Thyroid gland (tissue), 4 donors: ENCODE data around the gene RPL22L1. TPM values are rescaled to one million over a fixed set of nuclear protein-coding genes. Genes with fewer than 3 reads are reported as not detected.

Experiments
- DNase-seq, 2 donors: peaks; one replicate each; pipeline ENCODE4 v3.0.0-alpha.2; 2019
- H3K27ac ChIP-seq, 3 donors: fragments of 200-600 bp; sonication (generic); 1 replicate in 2 of 3; 2 replicates in 1 of 3; pipeline ENCODE4 v1.5.1; 2016 to 2019; ENCODE audit warnings: mild to moderate bottlenecking in 1 of 3, moderate library complexity in 1 of 3
- H3K27me3 ChIP-seq: fragments of 200-600 bp; sonication (generic); one replicate; pipeline ENCODE4 v1.5.1; 2019
- H3K36me3 ChIP-seq, 2 donors: fragments of 200-600 bp; sonication (generic); one replicate each; pipeline ENCODE4 v1.5.1; 2016 to 2019
- H3K4me1 ChIP-seq, 2 donors: fragments of 200-600 bp; sonication (generic); one replicate each; pipeline ENCODE4 v1.5.1; 2017 to 2019
- H3K4me3 ChIP-seq, 3 donors: fragments of 200-600 bp; sonication (generic); replicated peaks in 1 of 3; 1 replicate in 2 of 3; 2 replicates in 1 of 3; pipeline ENCODE4 v1.5.1; 2016; ENCODE audit warnings: mild to moderate bottlenecking in 1 of 3
- H3K9me3 ChIP-seq: fragments of 200-600 bp; sonication (generic); one replicate; pipeline ENCODE4 v1.5.1; 2017
- POLR2A ChIP-seq, 2 donors: fragments of 450-650 bp; IDR thresholded peaks; one replicate each; pipeline ENCODE4 v1.6.1; 2017; ENCODE audit warnings: antibody characterized with exemption in 2 of 2, mild to moderate bottlenecking in 2 of 2, moderate library complexity in 1 of 2
- WGBS, 2 donors: methylation state at CpG; one replicate each; pipeline ENCODE4 v1.1.5; 2017; 5-methylcytosine and 5-hydroxymethylcytosine counted together
- intact Hi-C: fragments of 100-400 bp; cut with DNase I; formaldehyde crosslinking; loops from one replicate; pipeline ENCODE4 v1.15.1; 2023
- total RNA-seq, 4 donors: library from RNA; depleted of rRNA; stranded (reverse); fragments of >200 nt; gene quantifications; one replicate each; pipeline ENCODE4 v1.2.3, GENCODE V29; 2016
- TF ChIP-seq, protein P1 (sequence below), 6 experiments: fragments of 200-600 bp in 3 of 6; fragments of 450-650 bp in 3 of 6; sonication (generic) in 3 of 6; IDR thresholded peaks; one replicate each; pipeline ENCODE4 v1.5.1; 2016 to 2019; ENCODE audit warnings: antibody characterized with exemption in 6 of 6, mild to moderate bottlenecking in 2 of 6, inconsistent platforms in 1 of 6, moderate library complexity in 1 of 6

The RPL22L1 gene
- total RNA-seq, 4 donors from 2014 or later, result 29.9 to 142 (median 56.8) TPM

DNA sequence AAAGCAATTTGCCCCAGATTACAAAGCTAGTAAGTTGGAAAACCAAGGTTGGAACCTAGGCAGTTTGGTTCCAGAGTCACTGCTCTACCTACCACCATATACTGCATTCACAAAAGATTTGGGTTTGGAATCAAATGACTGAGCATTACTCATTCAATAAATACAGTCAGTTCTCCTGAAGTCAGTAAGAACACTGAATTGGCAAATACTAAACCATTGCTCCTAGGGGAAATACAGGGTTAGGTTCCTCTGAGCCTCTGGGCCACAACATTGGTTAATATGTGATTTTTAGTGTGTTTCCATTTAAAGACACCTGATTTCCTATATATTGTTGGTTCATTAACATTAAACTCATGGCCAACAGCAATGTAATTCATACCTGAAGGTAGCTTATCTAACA, 40.5 kb upstream of the RPL22L1 start:
- no peaks in the 10 kb centered on the region for H3K9me3 ChIP-seq
- TF ChIP-seq POLR2A (IDR thresholded peaks at IDR 0.05), result no peak
- TF ChIP-seq, protein P1, sequence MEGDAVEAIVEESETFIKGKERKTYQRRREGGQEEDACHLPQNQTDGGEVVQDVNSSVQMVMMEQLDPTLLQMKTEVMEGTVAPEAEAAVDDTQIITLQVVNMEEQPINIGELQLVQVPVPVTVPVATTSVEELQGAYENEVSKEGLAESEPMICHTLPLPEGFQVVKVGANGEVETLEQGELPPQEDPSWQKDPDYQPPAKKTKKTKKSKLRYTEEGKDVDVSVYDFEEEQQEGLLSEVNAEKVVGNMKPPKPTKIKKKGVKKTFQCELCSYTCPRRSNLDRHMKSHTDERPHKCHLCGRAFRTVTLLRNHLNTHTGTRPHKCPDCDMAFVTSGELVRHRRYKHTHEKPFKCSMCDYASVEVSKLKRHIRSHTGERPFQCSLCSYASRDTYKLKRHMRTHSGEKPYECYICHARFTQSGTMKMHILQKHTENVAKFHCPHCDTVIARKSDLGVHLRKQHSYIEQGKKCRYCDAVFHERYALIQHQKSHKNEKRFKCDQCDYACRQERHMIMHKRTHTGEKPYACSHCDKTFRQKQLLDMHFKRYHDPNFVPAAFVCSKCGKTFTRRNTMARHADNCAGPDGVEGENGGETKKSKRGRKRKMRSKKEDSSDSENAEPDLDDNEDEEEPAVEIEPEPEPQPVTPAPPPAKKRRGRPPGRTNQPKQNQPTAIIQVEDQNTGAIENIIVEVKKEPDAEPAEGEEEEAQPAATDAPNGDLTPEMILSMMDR (IDR thresholded peaks at IDR 0.05), result no peak
- H3K36me3 ChIP-seq, result no peaks in the 10 kb centered on the region
- H3K4me3 ChIP-seq, result no peak overlapping the region
- no peak for DNase-seq
- peaks cover 8 to 9% of the 10 kb centered on the region in 2 donors for H3K4me1 ChIP-seq
- no peak overlapping the region for H3K27ac ChIP-seq
- H3K27me3 ChIP-seq, result no peaks in the 10 kb centered on the region
- intact Hi-C loops, result no loop called here

DNA sequence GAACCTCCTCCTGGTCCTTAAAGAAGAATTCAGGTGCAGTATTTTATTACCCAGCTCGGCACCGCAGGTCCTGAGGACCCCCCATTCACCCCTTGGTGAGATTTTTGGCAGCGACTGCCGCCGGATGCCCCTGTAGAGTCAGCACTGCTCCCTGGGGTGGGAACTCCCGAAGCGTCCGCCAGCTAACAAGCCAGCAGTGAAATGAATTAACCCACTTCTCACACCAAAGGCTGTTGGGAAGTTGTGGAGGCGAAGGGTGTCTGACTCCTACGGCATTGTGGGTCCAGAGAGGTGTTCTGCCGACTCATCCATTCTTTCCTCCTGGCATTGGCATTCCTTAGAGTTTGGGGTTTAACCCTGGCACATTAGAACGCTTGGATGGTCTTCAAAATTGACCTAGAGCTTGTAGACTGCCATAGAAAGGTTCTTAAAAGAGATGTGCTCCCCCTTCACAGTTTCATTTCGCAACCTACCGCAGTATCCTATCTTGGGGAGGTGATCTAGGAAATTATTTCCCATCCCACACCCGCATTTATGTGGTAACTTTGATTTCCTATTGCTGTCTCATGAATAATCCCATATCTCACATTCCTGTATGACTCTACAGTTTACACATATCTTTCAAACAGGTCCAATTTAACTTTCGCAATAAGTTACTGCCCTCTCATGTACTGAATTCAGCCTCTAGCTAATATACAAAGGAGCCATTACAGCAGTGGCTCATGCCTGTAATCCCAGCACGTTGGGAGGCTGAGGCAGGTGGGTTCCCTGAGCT, 39.3 kb upstream of the RPL22L1 start:
- intact Hi-C loops, result no loop called here
- Histone ChIP-seq H3K27me3 (no peaks in the 10 kb centered on the region), H3K9me3 (no peaks in the 10 kb centered on the region), H3K27ac (no peak overlapping the region), H3K4me3 (no peak overlapping the region), H3K36me3 (no peaks in the 10 kb centered on the region), H3K4me1 (peaks cover 8 to 9% of the 10 kb centered on the region in 2 donors)
- no peak for DNase-seq
- TF ChIP-seq POLR2A (IDR thresholded peaks at IDR 0.05), result no peak
- TF ChIP-seq, protein P1 (IDR thresholded peaks at IDR 0.05), result no peak
- 89 to 95% methylated on average over 15 to 16 of the region's 17 CpGs for WGBS, 2 donors

DNA sequence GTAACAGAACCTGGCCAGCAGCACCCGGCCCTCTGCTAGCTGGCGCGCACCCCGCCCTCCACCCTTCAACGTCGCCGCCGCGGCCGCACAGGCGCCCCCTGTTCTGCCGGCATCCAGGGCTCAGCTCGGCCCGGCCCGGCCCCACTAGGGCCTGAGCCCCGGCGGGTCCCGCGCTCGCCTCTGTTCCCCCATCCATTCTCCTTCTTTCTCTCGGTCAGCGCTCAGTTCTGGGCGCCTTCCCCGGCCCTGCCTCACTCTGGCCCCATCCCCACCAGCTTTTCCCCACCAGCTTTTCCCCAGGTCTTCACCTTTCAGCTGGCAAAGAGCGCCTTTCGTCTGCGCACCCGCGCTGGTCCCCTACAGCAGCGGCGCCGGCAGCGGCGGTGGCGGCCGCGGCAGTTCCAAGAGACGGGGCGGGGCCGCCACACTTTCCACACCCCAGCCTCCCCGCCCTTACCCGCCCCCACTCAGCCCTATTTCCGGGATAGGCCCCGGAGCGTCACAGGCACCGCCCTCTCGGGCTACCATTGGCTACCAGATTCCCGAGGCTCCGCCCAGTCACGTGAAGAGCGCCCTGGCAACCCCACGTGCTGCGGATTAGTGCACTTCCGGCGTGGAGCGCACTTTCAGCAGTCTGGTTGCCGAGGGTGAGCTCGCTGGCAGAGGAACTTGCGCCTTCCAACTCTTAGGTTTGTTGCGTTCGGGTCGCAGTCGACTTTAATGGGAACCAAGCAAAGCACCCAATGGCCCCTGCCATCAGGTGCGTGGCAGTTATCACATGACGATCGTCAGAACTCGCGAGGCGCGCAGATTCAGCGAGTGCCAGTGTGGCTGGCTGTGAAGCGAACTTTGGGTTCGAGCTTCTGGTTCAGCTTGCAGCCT, 38.5 kb upstream of the RPL22L1 start, which contains the start of gene EIF5A2:
TSS of gene EIF5A2 (minus strand) at position 403 of the 882 bp plus-strand sequence. CDS start 831 bp downstream, outside the sequence.
- intact Hi-C loops, result no loop called here
- peaks cover 8 to 9% of the 10 kb centered on the region in 2 donors for H3K4me1 ChIP-seq
- H3K4me3 ChIP-seq, result peak within 1 kb of the TSS; percentile 30 to 66 (median 32)
- no peaks in the 10 kb centered on the region for H3K27me3 ChIP-seq
- 13 to 20% methylated on average over 45 to 49 of the region's 73 CpGs for WGBS, 2 donors
- peak; percentile 92 to 95 for DNase-seq
- TF ChIP-seq, protein P1 (IDR thresholded peaks at IDR 0.05), result no peak
- peak in 1 of 2 donors; percentile 52 for TF ChIP-seq POLR2A (IDR thresholded peaks at IDR 0.05)
- peak within 1 kb of the TSS in 2 of 3 donors; percentile 15 to 19 for H3K27ac ChIP-seq
- H3K9me3 ChIP-seq, result no peaks in the 10 kb centered on the region
- no peaks in the 10 kb centered on the region for H3K36me3 ChIP-seq

DNA sequence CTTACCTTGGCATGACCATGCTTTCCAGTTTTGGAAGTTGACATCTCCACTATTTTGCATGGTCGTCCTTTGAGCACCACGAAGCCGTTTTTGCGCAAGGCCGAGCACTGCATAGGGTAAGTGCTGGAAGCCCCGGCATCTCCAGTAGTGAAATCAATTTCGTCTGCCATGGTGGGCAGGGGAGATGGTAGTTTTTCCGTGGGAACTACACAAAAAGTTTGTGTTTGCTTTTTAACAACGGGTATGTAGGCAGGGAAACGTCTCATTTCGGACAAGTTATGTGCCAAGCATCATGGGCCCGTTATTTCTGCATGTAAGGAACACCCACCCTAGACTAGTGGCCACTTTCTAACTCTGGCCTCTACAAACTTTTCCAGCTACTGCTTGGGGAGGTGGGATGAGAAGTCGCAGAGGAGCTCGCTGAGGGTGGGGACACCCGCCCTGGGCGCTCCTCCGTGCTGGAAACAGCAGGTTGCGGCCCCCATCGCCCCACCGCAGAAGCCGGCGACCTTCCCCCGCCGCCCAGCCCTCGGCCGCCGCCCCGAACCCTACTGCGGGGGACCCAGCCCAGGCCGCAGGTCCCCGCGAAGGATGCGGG, 37.7 kb upstream of the RPL22L1 start:
- Histone ChIP-seq H3K27ac (no peak overlapping the region), H3K4me1 (peaks cover 8 to 9% of the 10 kb centered on the region in 2 donors), H3K36me3 (no peaks in the 10 kb centered on the region), H3K27me3 (no peaks in the 10 kb centered on the region), H3K4me3 (peak overlapping the region; percentile 30 to 66 (median 32)), H3K9me3 (no peaks in the 10 kb centered on the region)
- TF ChIP-seq POLR2A (IDR thresholded peaks at IDR 0.05), result no peak
- TF ChIP-seq, protein P1 (IDR thresholded peaks at IDR 0.05), result no peak
- intact Hi-C loops, result no loop called here
- DNase-seq, result peak in 1 of 2 donors; percentile 2
- WGBS, 2 donors, result 8 to 20% methylated on average over 16 to 27 of the region's 33 CpGs
